ENCODE measurements around the gene OR13C8.

Gene OR13C8

DNA sequence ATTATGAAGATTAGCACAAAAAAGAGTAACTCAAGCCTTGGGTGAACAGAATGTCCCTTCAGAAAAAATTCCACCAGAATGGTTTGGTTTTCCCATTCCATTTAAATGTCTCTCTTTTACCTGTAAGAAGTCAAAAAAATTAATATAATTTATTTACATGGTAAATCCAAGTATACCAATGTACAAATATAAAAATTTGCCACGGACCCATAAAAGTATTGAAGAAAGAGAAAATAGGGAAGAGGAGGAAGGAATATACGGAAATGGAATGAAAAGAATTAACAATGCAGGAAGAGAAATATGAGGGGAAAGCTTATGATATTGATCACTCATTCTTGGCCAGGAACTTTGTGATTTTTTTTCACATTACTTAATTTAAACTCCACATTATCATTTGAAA lies 49.1 kb downstream of the OR13C8 start, which contains the start of gene OR13C9:
OR13C9 (minus strand) TSS at position 101 of the 400 bp plus-strand sequence; CDS start at position 101, 0 bp downstream.
- no peaks in the 10 kb centered on the region for H3K9me3 ChIP-seq (ENCODE audit: insufficient read depth, low read depth, low read length)
- no peak within 1 kb of the TSS for H3K27ac ChIP-seq (ENCODE audit: low read depth, low read length)
- H3K23ac ChIP-seq (ENCODE audit: low read length): no peak within 1 kb of the TSS
- H2BK5ac ChIP-seq (ENCODE audit: low read depth, low read length, poor library complexity): no peak within 1 kb of the TSS
- no peaks in the 10 kb centered on the region for H3K36me3 ChIP-seq (ENCODE audit: control insufficient read depth in 1 of 2, insufficient read depth in 2 of 2, low read length in 2 of 2)
- no peaks in the 10 kb centered on the region for H3K27me3 ChIP-seq (ENCODE audit: insufficient read depth, low read length)
- 100% methylated on average over 1 of the region's 2 CpGs for WGBS (ENCODE audit: extremely low coverage, insufficient coverage, insufficient read length)
- no peak within 1 kb of the TSS for H2AK5ac ChIP-seq (ENCODE audit: low read length)
- H2AFZ ChIP-seq (ENCODE audit: insufficient read depth, low read length, poor library complexity): no peak within 1 kb of the TSS
- H3K14ac ChIP-seq (ENCODE audit: low read length): no peak within 1 kb of the TSS
- H3K4me2 ChIP-seq (ENCODE audit: low read length): no peak within 1 kb of the TSS
- H4K91ac ChIP-seq (ENCODE audit: low read depth, low read length): no peak within 1 kb of the TSS
- no peak within 1 kb of the TSS for H3K4ac ChIP-seq (ENCODE audit: low read depth, low read length)
- no peak for DNase-seq
- no peak within 1 kb of the TSS for H2BK12ac ChIP-seq (ENCODE audit: low read length)
- H3K9ac ChIP-seq (ENCODE audit: low read length): no peak within 1 kb of the TSS
- H2BK120ac ChIP-seq (ENCODE audit: insufficient read depth, low read length, poor library complexity): no peak within 1 kb of the TSS
- H3K18ac ChIP-seq (ENCODE audit: low read length): no peak within 1 kb of the TSS
- no peaks in the 10 kb centered on the region for H3K79me2 ChIP-seq (ENCODE audit: control insufficient read depth, insufficient read depth, low read length, poor library complexity)
- H3K4me3 ChIP-seq (ENCODE audit: low read depth, low read length): no peak within 1 kb of the TSS
- H3K4me1 ChIP-seq (ENCODE audit: control insufficient read depth in 1 of 2, insufficient read depth in 2 of 2, low read length in 2 of 2): no peaks in the 10 kb centered on the region
- H3K79me1 ChIP-seq (ENCODE audit: low read length): no peaks in the 10 kb centered on the region
- H4K12ac ChIP-seq (ENCODE audit: low read depth, low read length): no peak within 1 kb of the TSS
- no peak within 1 kb of the TSS for H4K8ac ChIP-seq (ENCODE audit: low read depth, low read length)

All from trophoblast cell (in vitro differentiated cells and primary cell).